Left colon (tissue), 2 donors: Measurements from ENCODE around the gene SLC31A2. TPM values are rescaled to one million over a fixed set of nuclear protein-coding genes. Genes with fewer than 3 reads are reported as not detected.
"Not testable (repeated sequence)": the region's sequence is repeated elsewhere in the genome, so short reads cannot be mapped to it uniquely, and the experiment has no call there.

Experiments used
- ATAC-seq: fragments of 200-7000 bp; cut with Tn5 transposase; one replicate; pipeline ENCODE4 v1.9.1; 2020; ENCODE audit warnings: mild to moderate bottlenecking, moderate library complexity
- DNase-seq, 2 donors: peaks; one replicate each; pipeline ENCODE4 v3.0.0-alpha.2; 2020
- intact Hi-C, 2 donors: fragments of 100-400 bp; cut with DNase I in 1 of 2; cut with micrococcal nuclease in 1 of 2; formaldehyde crosslinking; loops; one replicate each; pipeline versions ENCODE4 v1.11.2 to v1.14.0; 2022; cut with DNase I, micrococcal nuclease
- total RNA-seq, 2 donors: library from RNA; stranded (reverse); fragmentation: NEBNext Ultra II Directional; extraction: Animal tissue kit (Norgen Biotek cat#: 25700); gene quantifications; one replicate each; pipeline ENCODE4 v1.2.1, GENCODE V29; 2021
- donor health status: DM: no; HTN: no; CAD: no.
- donor health status: DM: yes; HTN: yes; CAD: no.

SLC31A2 gene
- total RNA-seq, 2 donors from 2014 or later = 25.4 to 26.3 TPM

DNA sequence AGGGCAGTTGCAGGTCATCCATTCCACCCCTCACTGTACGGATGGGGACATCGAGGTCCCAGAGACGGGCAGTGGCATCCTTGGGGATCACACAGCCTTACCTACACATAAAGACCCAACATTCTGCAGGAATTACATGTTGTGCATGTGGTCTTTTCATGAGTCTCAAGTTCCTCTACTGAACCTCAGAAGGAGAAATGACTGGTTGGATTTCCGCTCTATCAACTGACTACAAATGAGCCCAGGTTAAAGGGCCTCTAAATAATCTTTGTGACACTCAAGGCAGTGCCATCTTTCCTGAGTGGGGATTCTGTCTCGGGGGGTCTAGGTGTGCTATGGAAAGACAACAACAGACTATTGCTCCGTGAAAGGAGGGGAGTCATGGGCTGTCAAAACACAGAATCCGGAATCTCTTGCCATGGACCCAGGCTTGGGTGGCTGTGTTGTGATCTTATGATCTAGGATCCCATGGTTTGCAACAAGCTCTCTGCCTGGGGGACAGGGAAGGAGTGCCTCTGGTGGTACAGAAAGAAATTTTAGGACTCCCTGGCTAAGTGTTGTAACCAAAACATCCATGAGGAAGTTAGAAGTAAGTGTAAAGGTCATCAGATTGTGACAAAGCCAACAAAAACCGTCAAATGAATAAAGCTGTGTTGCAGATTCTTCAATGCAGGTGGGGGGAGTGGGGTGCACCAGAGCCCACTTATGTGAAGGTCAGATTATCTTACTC lies 1.9 kb upstream of the SLC31A2 start:
- intact Hi-C loops = no loop called here
- DNase-seq = no peak
- no peak for ATAC-seq

GRCh38 chr9:113149561-113149960 lies 1.2 kb upstream of the SLC31A2 start:
- DNase-seq, intact Hi-C loops, ATAC-seq: not testable (repeated sequence)

GRCh38 chr9:113151696-113152630 lies 1.2 kb downstream of the SLC31A2 start:
- intact Hi-C loops = no loop called here
- DNase-seq (peak; percentile 29 to 44), ATAC-seq (peak; percentile 28)

- no peak for DNase-seq
- intact Hi-C loops = no loop called here
- ATAC-seq = no peak
Observed at GRCh38 chr9:113152699-113153098, 1.9 kb downstream of the SLC31A2 start.

DNA sequence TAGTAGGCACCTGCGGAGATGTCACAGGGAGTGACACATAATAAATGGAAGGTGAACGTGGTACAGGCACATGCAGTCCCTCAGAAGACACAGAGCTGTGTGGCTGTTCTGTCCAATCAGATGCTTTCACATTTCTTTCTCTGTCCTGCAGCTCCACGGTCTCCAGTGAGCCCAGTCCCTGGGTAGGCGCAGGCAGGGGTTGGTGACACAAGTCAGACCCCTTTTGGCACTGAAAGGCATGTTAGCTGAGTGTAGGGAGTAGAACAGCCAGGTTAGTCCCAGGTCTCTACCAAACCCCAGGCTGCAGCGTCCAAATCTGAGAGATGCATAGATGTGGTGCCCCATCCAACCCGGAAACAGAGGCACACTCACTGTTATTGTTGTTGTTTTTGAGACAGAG lies 2.8 kb downstream of the SLC31A2 start:
- no peak for ATAC-seq
- intact Hi-C loops = no loop called here

GRCh38 chr9:113154471-113154870 lies 3.7 kb downstream of the SLC31A2 start:
- intact Hi-C loops = no loop called here
- ATAC-seq = no peak
- no peak for DNase-seq

More for the DNA sequence above, 2.8 kb downstream of the SLC31A2 start:
- DNase-seq = no peak

DNA sequence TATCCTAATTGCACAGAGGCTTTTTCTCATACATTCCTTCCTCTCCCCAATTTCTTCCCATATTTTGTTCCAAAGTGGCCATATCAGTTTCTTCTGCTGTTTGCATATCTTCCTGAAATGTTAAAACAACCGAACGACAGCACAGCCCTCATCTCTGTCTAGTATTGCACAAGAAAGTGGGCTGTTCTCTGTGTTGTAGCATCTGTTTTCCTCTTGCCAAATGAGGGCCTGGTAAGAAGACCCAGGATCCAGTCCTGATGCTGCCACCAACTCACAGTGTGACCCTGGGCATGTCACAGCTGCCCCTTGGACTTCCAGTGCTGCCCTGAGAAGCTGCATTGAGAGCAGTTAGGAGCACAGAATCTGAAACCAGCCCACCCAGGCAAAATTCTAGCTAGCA lies 4.1 kb downstream of the SLC31A2 start:
- DNase-seq (no peak), ATAC-seq (no peak)
- intact Hi-C loops = no loop called here

- intact Hi-C loops = no loop called here
- ATAC-seq (no peak), DNase-seq (no peak)
Observed at GRCh38 chr9:113155911-113156588, 5.2 kb downstream of the SLC31A2 start.

- ATAC-seq = no peak
- intact Hi-C loops = no loop called here
- DNase-seq = no peak
Observed at GRCh38 chr9:113156880-113157279, 6.1 kb downstream of the SLC31A2 start.

GRCh38 chr9:113158446-113158845 lies 7.6 kb downstream of the SLC31A2 start:
- ATAC-seq (no peak), DNase-seq (no peak)
- intact Hi-C loops = no loop called here

- no peak for ATAC-seq
- DNase-seq = no peak
- intact Hi-C loops = no loop called here
Observed at GRCh38 chr9:113160571-113160970, 9.8 kb downstream of the SLC31A2 start.

GRCh38 chr9:113163001-113163400 lies 12.2 kb downstream of the SLC31A2 start:
- ATAC-seq = no peak
- no peak for DNase-seq
- intact Hi-C loops = no loop called here

- ATAC-seq (no peak), DNase-seq (no peak)
- intact Hi-C loops = no loop called here
Observed at GRCh38 chr9:113164536-113165300, 13.9 kb downstream of the SLC31A2 start.

DNA sequence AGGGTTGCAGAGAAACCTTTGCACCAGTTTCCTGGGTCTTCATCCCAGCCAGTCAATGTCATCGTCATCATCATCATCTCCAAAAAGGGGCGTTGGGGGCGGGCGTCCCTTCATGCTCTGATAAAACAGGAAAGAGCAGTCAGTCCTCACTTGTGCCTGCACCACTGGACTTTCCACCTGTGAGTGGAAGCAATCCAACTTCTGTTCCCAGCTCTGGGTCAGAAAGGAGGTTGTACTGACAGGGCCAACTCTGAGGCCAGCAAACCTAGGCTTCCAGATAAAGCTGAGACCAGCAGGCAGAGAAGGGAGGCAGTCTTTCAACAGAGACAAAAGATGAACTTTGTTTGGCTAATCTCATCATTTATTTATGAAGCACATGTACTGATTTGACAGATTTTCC lies 15.2 kb downstream of the SLC31A2 start:
- no peak for DNase-seq
- no peak for ATAC-seq
- intact Hi-C loops = no loop called here

DNA sequence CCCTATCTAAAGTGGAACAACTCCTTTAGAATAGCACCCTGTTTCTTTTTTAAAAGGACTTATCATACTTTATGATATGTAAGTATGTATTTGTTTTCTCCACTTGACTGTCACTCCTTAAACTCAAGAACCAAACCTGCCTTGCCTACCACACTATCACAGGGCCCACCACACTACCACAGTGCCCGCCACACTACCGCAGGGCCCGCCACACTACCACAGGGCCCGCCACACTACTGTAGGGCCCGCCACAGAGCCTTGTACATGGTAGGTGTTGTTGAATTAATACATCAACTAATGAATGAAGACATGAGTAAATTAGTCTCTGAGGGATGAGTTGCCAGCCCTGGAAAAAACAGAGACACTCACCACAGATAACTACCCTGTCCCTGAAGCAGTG lies 18.0 kb downstream of the SLC31A2 start:
- intact Hi-C loops = no loop called here
- ATAC-seq = no peak
- DNase-seq = no peak

GRCh38 chr9:113173341-113173740 lies 22.5 kb downstream of the SLC31A2 start:
- DNase-seq (no peak), ATAC-seq (no peak)
- intact Hi-C loops = no loop called here

DNA sequence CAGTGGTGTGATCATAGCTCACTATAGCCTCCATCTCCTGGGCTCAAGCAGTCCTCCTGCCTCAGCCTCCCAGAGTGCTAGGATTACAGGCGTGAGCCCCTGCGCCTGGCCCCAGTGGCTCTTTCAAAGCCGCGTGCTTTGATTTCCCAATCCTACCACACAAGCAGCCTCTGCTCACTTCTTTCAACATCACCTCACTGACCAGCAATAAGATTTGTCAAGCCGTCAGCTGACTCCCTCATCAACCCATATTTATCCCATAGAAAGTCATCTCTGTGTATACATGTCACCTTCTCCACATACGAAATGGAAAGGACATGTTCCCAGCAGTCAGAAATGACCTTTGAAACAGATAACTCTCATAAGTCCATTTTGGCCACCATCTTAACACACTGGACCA lies 26.0 kb downstream of the SLC31A2 start:
- ATAC-seq (no peak), DNase-seq (no peak)
- intact Hi-C loops = no loop called here

- intact Hi-C loops = no loop called here
- DNase-seq = no peak
- ATAC-seq = no peak
Observed at GRCh38 chr9:113177251-113177650, 26.4 kb downstream of the SLC31A2 start.

- intact Hi-C loops = no loop called here
- DNase-seq = no peak
Observed at GRCh38 chr9:113178087-113178486, 27.3 kb downstream of the SLC31A2 start.

More at GRCh38 chr9:113178087-113178486, 27.3 kb downstream of the SLC31A2 start:
- ATAC-seq = no peak
